SH-SY5Y (cell line): ENCODE results near the gene PREX1.

Source experiments
- GATA2 ChIP-seq: IDR thresholded peaks from 2 replicates; pipeline ENCODE4 v1.6.1; 2011; ENCODE audit warnings: mild to moderate bottlenecking, low read depth, low read length
- GATA3 ChIP-seq: IDR thresholded peaks from 2 replicates; pipeline ENCODE4 v1.6.1; 2011; ENCODE audit warnings: low read depth, mild to moderate bottlenecking, low read length, moderate library complexity

GRCh38 chr20:48797850-48798747 is 29.7 kb downstream of the PREX1 start:
- TF ChIP-seq GATA3, result no peak
- no peak for TF ChIP-seq GATA2
